ENCODE measurements around the gene PCARE. TPM values are rescaled to one million over a fixed set of nuclear protein-coding genes. Genes with fewer than 3 reads are reported as not detected.
"Not testable (repeated sequence)": the region's sequence is repeated elsewhere in the genome, so short reads cannot be mapped to it uniquely, and the experiment has no call there.

The PCARE gene
- polyA plus RNA-seq, 10 donors, result 0.06 to 0.50 (median 0.21) TPM

DNA sequence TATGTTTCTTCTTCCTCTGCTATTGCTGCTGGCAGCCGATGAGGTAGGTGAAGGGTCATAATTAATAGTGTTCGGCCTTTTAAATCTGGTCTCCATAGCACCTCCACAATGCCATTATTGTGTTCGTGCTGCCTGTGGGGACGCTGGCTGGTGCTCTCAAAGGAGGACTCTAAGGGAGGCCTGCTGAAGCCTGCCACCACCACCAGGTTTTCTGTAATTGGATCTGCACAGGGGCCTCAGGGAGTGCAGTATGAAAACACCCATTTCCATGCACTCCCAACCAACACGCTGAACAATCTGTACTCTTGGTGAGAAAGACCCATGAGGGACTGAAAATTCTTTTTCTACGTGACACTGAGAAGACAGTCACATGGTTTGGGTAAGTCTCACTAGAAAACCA lies 23.2 kb upstream of the PCARE start:
- DNase-seq, result no peak

DNA sequence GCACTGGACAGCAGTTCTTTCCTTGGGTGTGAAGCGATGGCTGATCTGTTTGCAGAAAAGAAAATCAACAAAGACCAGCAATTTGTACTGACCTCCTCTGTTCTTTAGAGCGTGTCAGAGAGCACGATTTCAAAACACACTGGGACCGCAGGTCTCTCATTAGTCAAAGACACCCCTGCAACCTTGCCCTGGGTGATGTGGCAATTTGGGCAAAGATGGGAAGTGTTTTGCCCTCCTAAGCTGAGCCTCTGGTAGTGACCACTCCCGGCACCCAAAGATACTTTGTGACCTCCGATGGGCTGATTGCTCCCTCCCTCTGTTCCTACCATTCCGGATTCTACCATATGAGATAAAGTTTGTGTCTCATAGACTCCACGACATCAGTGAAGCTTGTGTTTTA lies 22.6 kb upstream of the PCARE start:
- no peak for DNase-seq

DNA sequence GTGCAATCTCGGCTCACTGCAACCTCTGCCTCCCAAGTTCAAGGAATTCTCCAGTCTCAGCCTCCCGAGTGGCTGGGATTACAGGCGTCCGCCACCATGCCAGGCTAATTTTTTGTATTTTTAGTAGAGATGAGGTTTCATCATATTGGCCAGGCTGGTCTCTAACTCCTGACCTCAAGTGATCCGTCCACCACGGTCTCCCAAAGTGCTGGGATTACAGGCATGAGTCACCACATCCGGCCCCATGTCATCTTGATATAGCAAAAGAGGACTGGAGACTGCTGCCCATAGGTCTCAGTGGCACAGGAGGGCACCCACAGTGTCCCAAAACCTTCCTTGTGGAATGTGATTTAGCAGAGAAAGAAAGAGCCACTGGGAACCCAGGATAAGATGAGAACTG lies 16.0 kb upstream of the PCARE start:
- not testable (repeated sequence) for DNase-seq

DNA sequence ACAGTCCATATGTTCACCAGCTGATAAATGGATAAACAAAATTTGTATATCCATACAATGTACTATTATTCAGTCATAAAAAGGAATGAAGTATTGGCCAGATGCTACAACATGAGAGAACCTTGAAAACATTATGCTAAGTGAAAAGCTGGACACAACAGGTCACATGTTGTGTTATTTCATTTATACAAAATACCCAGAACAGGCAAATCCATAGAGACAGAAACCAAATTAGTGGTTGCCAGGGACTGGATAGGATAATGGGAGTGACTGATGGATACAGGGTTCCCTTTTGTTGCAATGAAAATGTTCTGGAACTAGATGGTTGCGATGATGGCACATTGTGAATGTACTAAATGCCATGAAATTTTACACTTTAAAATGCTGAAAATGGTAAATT lies 10.2 kb upstream of the PCARE start:
- no peak for DNase-seq

DNA sequence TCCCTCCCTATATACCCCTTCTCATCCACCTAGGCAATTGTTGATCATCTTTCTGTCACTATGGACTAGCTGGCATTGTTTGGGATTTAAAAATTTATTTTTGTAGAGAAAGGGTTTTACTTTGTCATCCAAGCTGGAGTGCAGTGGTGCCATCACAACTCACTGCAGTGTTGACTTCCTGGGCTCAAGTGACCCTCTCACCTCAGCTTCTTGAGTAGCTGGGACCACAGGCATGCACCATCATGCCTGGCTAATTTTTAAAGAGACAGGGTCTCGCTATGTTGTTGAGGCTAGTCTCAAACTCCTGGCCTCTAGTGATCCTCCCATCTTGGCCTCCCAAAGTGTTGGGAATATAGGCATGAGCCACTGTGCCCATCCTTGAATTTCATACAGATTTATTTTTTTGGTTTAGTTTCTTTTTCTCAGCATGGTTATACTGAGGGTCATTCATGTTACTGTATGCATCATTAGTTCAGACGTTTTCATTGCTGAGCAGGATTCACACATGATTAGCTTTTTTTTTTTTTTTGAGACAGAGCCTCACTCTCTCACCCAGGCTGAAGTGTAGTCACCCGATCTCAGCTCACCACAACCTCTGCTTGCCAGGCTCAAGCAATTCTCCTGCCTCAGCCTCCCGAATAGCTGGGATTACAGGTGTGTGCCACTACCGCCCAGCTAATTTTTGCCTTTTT lies 8.6 kb upstream of the PCARE start:
- no peak for DNase-seq

DNA sequence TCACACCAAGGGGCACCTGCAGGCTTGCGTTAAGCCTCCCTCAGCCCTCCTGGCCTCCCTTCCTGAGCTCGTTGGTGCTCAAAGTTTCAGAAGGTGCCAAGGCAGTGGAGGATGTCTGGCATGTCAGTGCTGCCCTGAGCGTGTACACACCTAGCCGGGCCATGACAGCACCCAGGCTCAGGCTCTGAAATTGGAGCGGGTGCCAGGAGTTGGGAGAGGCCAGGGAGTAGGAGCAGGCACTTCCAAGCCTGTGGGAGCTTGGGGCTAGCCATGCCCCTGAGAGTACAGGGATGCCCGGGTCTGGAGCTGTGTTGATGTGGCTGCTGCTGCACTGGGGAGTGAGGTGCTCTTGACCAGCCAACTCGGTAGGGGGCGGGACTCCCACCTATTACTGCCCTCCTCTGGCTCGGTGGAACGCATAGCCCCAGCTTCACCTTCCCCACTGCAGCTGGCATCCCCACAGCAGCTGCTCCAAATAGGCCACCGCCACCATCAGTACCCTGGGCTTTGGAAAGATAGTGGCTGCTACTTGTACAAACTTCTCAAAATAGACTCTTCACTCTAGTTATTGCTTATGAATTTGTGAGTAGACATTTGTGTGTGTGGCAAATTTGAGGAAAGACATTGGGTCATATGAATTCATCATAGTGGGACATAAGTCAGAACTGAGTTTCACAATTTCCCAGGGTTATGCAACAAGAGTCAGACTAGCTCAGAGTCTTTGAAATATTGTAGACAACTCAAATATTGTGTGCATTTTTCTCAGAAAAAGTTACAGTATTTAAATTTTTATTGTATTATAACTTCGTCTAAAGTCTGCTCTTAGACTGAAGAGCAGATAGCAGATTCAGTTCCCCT lies 6.8 kb upstream of the PCARE start:
- DNase-seq, result no peak

DNA sequence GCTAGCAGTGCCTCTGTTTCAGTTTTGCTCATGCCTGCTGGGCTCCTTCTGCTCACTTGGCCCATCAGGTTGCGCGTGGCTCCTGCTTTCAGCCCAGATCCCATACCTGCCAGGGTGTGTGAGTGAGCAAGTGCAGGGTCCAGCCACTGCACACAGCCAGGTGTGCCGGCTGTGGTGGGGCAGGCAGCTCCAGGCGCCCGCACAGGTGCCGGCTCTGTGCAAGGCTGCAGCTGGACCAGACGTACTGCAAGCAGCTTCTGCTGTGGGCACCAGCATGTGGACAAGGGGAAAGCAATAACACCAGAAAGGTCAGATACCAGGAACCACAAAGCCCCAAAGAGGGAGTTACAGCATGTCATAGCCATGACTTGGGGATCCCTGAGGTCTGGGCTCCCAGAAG lies 5.6 kb upstream of the PCARE start:
- no peak for DNase-seq

DNA sequence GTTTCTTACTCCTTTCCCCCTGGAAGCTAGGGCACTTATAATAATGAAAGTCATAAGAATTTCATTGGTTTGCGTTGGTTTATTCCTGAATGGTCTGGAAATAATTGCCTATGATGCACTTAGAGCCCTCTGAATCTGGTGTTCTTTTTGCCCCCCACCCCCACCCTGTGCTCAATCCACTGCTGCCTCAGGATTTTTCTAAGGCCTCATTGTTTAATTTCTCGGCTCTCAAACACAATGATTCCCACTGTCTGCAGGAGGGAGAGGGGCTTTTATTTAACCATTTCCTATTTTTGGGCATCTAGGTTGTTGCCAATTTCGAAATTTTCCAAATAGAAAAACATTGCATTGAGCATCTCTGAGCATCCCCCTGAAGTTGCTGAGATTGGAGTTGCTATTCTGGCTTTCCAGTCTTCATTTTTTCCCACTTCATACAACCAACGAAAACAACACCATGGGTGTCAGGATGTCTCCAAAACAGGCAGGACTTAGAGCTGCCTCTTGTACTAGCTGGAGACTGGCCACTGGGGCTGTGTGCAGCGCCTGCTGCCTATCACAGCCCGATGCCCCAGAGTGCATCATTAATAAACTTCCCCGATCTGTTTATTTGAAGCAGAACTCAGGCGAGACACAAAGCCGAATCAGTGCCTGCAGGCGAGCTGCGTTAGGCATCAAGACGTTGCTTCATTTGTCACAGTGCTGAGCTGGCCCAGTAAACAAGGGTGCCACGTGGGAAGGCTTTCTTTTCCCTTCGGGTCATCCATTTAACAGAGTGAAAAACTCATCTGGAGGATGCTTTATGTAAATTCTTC lies 1.8 kb upstream of the PCARE start:
- DNase-seq, result no peak

DNA sequence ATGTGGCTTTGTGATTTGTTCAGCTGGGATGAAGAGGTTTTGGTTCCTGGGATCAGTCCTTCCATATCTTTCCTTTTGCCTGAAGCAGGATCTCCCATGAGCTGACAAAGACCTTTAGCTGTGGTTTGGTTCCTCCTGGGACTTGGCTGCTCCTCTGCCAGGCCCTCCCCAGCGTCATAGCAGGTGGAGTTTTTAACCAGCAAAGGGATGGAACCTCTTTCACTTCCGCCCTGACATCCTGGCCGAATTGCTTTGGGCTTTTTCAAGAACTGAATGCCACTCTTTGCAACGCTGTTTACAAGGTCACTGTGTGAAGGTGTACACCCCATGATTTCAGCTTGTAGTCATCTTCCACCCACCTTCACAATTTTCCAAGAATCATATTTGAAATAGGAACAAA lies 390 bp downstream of the PCARE start:
- DNase-seq, result no peak

DNA sequence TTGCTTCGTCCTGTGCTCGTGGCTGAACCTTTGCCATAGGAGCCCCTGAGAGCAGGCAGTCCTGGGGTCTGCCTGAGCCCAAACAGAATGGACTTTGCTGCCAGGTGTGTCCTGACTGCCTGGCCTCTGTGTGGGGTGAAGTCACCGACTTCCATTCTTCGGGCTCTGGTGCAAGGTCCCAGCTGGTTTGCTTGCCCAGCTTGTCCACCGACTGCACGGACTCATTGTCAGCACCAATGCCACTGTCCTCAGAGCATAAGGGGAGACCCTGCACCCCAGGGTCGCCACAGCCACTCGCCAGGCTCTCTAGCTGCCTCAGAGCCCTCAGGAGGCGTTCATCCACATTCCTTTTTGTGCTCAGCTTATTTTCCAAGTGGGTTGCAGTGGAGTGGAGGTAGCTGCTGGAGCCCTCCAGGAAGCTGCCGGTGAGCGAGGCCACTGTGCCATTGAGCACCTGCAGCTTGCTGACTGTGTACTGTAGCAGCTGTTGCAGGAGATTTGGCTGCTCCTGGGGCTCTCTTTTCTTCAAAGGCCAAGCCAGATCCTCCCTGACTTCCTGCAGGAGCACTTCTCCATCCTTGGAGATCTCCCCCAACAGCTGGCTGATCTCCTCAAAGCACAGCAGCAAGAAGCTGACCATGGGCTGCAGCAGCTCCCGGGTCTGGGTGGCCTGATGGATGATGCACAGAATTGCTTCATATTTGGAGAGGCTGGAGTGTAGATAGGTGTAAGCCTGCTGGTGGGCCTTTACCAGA lies 1.2 kb downstream of the PCARE start:
- no peak for DNase-seq

DNA sequence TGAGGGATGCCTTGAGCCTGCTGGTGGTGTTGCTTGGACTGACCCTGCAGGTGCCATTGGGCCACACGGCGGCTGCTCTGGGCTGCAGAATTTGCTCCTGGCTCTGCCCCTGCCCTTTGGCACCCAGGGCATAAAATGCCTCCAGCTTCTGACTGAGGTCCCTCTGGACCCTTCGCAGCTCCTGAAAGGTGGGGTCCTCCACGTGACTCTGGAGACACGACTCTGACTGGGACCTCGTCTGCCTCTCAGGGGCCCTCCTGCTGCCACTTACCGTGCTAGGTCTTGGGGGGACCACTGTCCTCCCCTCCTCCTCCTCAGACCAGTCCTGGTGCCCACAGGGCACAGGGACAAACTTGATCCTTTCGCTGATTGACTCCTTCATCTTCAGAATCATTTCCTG lies 2.1 kb downstream of the PCARE start:
- no peak for DNase-seq

DNA sequence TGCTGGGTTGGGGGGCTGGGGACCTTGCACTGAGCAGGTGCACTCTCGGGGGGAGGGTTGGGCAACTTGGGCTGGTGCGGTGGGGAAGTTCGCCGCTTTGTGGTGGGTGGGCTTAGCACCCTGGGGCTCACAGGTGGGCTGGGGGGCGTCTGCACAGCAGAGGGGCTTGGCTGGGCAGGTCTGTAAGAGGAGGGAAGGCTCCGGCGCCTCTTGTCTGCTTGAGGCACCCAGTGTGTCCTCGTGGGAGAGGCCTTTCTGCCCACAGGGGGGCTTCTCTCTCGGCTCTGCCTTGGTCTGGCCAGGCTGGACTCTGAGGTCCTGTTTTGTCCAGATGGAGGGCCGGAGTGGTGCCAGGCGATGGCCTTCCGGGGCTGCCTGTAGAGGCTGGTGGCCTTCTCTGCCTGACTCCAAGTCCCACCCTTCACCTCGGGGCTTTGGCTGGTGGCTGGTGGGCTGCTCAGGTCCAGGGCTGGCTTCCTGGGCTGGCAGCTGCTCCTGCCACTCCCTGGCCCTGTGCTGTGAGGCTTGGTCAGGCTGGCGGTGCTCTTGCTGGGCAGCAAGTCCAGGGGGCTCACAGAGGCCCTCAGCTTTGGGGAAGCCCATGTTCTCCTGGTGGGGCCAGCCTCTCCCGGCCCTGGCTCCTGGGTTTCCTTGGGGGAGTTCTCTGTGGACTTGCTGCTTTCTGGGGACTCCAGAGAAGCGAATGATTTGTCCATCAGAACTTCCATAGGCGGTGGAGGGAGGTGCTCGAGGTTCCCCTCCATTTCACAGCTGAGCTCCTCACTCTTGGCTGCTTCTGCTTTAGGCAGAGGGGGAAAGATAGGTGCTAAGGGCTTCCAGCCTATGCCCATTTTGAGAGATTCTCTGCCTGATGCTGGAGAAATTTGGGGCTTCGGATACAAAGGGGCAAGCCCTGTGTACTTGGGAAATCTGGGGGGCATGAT lies 3.0 kb downstream of the PCARE start:
- DNase-seq, result no peak

DNA sequence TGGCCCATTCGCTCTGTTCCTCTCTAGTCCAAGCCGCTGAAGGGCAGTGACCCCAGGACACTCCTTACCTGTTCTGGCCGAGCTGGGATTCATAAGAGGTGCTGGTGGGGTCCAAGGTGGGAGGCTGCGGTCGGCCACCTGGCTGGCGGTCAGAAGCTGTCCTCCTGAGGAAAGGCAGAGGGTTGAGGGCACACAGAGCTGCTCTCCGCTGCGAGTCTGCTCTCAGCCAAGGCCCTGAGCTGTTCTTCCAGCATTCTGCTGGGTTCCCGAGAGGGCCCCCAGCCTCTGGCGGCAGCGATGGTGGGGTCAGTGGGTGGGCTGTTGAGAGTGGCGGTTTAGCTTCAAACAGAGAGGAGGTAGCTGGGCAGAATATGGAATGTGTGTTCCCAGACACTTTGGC lies 3.8 kb downstream of the PCARE start:
- DNase-seq, result no peak

DNA sequence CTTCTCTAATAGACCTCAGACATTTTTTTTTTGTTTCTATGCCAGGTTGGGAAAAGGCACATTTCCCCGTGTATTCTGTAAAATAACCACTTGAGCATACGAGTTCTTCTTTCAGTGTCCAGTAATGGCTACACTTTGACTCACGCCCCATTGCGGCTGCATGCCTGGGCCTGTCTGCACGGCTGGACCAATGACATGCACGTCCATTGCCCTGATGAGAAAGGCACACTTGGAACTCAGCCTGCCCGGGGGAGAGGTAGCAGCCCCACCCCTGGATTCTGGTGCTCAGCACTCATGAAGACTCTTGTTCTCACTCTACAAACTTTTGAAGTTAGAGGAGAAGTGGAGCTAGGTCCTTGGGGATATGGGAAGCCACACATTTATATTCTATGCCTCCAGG lies 5.8 kb downstream of the PCARE start:
- DNase-seq, result no peak

DNA sequence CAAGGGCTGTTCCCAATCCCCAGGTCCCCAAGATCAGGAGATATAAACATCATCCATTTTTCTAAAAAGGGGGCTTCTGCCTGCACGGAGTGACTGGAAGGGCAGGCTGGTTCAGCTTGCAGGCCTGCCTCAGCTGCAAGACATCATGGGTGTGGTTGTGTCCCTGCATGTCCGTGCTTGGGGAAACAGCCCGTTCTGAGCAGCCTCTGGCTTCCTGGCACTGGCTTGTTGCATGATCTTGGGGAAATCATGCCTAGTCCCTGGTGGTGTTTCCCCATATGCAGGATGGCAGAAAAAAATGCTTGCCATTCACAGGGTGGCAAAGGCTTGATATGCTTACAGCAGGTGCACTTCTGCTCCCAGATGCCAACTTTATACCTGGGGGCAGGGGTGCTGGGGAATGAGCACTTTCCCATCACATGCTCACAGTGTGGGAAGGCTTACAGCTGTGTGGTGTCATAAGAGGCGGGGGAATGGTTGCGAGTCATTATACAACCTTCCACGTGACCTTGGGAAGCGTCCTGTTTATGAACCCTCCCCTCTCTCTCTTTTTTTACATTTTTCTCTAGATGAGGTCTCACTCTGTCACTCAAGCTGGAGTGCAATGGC lies 7.2 kb downstream of the PCARE start:
- DNase-seq, result no peak

DNA sequence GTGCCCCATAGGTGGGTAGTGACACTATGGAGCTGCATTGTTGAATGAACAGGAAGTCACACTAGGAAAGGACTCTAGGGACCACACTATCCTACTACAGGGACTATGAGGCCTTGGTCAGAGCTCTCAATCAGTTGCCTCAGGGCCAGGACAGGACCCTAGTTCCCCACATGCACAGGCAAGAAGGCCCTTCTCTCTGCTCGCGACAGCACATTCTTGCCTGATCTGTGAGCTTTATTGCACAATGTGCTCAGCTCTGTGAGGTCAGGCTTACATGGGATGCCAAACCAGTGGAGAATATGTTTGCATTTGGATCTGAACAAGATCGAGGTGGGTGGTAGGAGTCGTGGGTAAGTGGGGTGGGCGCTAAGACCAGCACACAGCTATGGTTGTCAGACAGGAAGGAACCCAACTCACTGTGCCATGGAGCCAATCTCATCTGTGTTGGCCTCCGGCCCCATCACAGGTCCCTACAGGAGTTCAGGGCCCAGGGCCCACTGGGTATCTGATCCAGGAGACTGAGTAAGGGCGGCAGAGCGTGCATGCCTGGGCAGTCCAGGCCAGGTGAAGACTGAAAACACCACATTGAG lies 8.0 kb downstream of the PCARE start:
- no peak for DNase-seq

DNA sequence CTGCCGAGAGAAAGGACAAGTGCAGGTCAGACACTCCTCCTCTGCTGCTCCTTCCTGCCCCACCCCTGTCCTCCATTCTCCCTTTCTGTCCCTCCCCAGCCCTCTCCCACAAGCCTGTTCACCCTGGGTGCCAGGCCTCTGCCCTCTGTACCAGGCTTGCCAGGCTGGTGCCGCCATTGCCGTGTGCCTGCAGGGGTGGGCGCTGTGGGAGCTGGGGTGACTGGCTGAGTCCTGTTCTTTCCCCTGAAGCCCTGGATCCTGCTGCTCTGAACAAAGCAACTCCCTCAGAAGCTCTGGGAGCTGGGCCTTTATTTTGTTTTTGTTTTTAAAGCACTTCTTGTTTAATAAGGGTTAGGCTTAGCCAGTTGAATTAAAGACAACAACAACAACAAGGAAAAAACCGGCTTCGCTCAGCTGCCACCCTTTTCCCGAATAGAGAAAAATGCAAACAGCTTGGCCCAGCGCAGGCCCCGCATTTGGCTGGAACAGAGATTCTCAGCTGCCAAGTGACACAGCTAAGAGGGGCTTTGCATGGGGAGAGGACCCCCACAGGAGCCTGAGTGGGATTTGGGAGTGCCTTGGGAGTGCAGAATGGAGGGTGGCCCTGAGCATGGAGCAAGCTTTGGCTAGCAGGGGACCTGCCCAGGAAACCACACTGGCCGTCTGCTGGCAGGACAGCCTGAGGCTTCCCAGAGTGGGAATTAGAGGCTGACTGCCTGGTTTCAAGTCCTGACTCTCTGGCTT lies 9.1 kb downstream of the PCARE start:
- peak in 1 of 3 donors; percentile 56 for DNase-seq

DNA sequence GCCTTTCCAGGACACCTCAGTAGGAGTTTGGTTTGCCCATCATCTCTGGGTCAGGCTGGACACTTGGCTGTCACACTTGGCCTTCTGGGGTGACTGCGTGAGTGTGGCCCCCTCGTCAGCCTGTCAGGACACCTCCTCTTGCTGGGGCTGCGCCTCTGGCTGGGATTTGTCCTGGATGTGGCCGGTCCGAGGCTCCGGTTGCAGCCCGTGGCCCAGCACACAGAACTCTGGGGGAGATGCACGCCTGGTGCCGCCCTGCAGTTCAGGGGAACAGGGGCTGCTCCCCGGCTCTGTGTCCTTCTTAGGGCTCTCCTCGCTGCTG lies 9.6 kb downstream of the PCARE start:
- no peak for DNase-seq

DNA sequence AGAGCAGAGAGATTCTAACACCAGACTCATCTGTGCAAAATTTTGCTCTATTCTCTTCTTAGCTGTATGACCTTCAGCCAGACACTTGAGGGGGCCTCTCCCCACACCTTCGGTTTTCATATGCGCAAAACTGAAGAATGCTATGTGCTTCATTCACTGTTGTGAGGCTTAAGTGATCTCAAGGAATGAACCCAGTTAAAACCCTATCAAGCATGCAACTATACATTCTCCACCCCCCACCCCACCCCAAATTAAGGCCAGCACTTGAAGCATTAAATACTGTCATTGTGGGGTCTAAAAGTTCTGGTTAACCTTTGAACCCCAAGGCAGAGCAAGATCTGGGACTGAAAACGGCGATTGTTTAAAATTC lies 10.0 kb downstream of the PCARE start:
- no peak for DNase-seq

All from muscle of back (tissue), 11 donors.